ENCODE data around the gene POU5F2. TPM values are rescaled to one million over a fixed set of nuclear protein-coding genes. Genes with fewer than 3 reads are reported as not detected.

POU5F2 gene
- total and polyA plus RNA-seq, 9 of the 15 experiments (the other 6 are each of a cell fraction or from before 2014, with no cell fraction given): 0.01 to 0.40 (median 0.18) TPM; not detected in 2

GRCh38 chr5:93721071-93721470, 20.3 kb downstream of the POU5F2 start:
- ChIA-PET POLR2A (no interaction called here), CTCF (ENCODE audit: low intra/inter-chr PET ratio) (no interaction called here)
- H2AFZ ChIP-seq (ENCODE audit: low read depth, low read length): no peak overlapping the region
- H3K4me2 ChIP-seq (ENCODE audit: insufficient read depth, low read length): no peak overlapping the region
- in situ Hi-C loops (cut with MboI) (no loop called here), intact Hi-C loops (cut with micrococcal nuclease) (no loop called here)
- H3K9me3 ChIP-seq (replicated peaks; ENCODE audit: control insufficient read depth, insufficient read depth, low read depth, low read length): no peaks in the 10 kb centered on the region
- no peaks in the 10 kb centered on the region for H3K36me3 ChIP-seq (ENCODE audit: control insufficient read depth, insufficient read depth, low read length)
- no peaks in the 10 kb centered on the region for H3K4me1 ChIP-seq (replicated peaks in 1 of 2; ENCODE audit: control insufficient read depth in 2 of 2, insufficient read depth in 2 of 2, low read length in 2 of 2)
- FAIRE-seq (no peak), DNase-seq (ENCODE audit: extremely low read depth in 1 of 4, low spot score in 3 of 4) (no peak), ATAC-seq (no peak)
- no peaks in the 10 kb centered on the region for H4K20me1 ChIP-seq (replicated peaks; ENCODE audit: control insufficient read depth, insufficient read depth, low read length)
- no peak overlapping the region for H3K27ac ChIP-seq (ENCODE audit: extremely low read depth, low read depth, low read length)
- H3K27me3 ChIP-seq (ENCODE audit: control insufficient read depth in 2 of 2, insufficient read depth in 2 of 2, low read length in 2 of 2): no peaks in the 10 kb centered on the region
- no TSS peak for BruUV-seq (replicated peaks)
- no peaks in the 10 kb centered on the region for H3K9me1 ChIP-seq (ENCODE audit: control insufficient read depth, insufficient read depth, low read length)
- WGBS (ENCODE audit: insufficient coverage, low coverage, missing lambda C conversion rate): 5% methylated on average over 3 of the region's 3 CpGs
- H3K79me2 ChIP-seq (ENCODE audit: control insufficient read depth, insufficient read depth, low read length): no peaks in the 10 kb centered on the region
- TF ChIP-seq PTBP1 (IDR thresholded peaks at IDR 0.05; ENCODE audit: low read depth, low read length): no peak
- no peak for TF ChIP-seq ZNF184 (CRISPR knock-in tag; IDR thresholded peaks at IDR 0.05)
- no peak for TF ChIP-seq COPS2 (conservative IDR thresholded peaks at IDR 0.05)
- no peak for TF ChIP-seq ZNF551 (CRISPR knock-in tag; IDR thresholded peaks at IDR 0.05)
- TF ChIP-seq DPF2 (IDR thresholded peaks at IDR 0.05): no peak
- TF ChIP-seq STAT5B (CRISPR knock-in tag; IDR thresholded peaks at IDR 0.05): no peak
- no peak for TF ChIP-seq PCBP2 (IDR thresholded peaks at IDR 0.05; ENCODE audit: low read depth, low read length, poor library complexity, severe bottlenecking)
- no peak for TF ChIP-seq BRD9 (IDR thresholded peaks at IDR 0.05; ENCODE audit: low read depth, partially characterized antibody)
- no peak for TF ChIP-seq ZNF197 (CRISPR knock-in tag; IDR thresholded peaks at IDR 0.05; ENCODE audit: low read depth)
- no peak for TF ChIP-seq CTBP1 (IDR thresholded peaks at IDR 0.05; ENCODE audit: borderline replicate concordance)
- no peak for TF ChIP-seq CREM (IDR thresholded peaks at IDR 0.05; ENCODE audit: low read depth)
- H3K9ac ChIP-seq (ENCODE audit: insufficient read depth in 1 of 2, low read depth in 2 of 2, low read length in 2 of 2): no peak overlapping the region
- no peak overlapping the region for H3K4me3 ChIP-seq

Data from K562 (cell line).